ENCODE results near the gene ZNF69.

ZNF69 gene

DNA sequence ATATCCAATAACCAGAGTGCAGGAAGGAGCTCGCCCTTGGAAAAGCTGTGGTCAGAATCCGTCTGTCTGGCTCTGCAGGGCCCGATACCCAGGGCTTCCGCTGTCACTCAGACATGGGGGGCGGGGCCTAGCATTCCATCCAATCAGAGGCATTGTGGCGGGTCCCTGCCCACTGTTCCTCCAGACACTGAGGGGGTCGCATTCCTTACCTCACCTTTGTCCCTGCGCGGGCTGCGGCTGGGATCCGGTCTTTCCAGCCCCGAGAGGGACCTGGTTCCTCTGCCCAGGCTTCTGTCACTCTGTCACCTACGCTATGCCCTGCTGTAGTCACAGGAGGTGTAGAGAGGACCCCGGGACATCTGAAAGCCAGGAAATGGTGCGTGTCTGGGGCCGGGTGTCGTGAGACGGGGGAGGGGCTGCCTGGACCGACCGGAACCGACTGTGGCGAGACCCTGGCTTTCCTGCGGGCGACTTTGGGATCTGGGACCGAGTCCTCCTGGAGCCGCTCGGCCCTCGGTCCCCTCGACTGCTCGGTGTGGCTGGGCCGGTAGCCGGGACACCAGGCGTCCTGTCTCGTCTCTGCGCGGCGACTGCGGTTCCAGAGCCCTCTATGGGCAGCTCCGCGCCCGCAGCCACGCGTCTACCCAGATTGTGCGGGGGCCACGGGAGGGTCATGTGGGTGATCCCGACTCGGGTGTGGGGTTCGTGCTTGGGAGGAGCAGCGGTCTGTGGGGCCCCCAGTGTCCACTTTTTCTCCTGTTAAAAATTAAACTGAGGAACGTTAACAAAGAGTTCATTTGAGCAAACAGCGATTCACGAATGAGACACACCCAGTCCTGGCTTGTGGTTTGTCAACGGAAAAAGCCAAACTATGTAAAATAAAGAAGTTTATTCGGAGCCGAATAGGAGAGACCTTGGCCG, at the start of gene ZNF69:
TSS of gene ZNF69 (plus strand) at position 172 of the 921 bp plus-strand sequence. CDS start at position 314, 142 bp downstream.
- no peak for TF ChIP-seq YY1 (IDR thresholded peaks at IDR 0.05; ENCODE audit: low read depth)
- no peak for TF ChIP-seq TCF12 (IDR thresholded peaks at IDR 0.05; ENCODE audit: low read depth)
- 0 out of 2 replicates have a peak, but pooled peaks have one; percentile 42 for TF ChIP-seq ZBTB7A (IDR thresholded peaks at IDR 0.05; ENCODE audit: low read depth)
- TF ChIP-seq EGR1 (IDR thresholded peaks at IDR 0.05): no peak
- TF ChIP-seq, protein P1, sequence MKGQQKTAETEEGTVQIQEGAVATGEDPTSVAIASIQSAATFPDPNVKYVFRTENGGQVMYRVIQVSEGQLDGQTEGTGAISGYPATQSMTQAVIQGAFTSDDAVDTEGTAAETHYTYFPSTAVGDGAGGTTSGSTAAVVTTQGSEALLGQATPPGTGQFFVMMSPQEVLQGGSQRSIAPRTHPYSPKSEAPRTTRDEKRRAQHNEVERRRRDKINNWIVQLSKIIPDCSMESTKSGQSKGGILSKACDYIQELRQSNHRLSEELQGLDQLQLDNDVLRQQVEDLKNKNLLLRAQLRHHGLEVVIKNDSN (IDR thresholded peaks at IDR 0.05): no peak
- no peak for TF ChIP-seq EP300 (IDR thresholded peaks at IDR 0.05; ENCODE audit: borderline replicate concordance)
- TF ChIP-seq FOXM1 (IDR thresholded peaks at IDR 0.05; ENCODE audit: borderline replicate concordance, low read depth): no peak
- TF ChIP-seq CREB1 (IDR thresholded peaks at IDR 0.05; ENCODE audit: low read depth): no peak
- TF ChIP-seq TAF1 (IDR thresholded peaks at IDR 0.05; ENCODE audit: low read depth): 0 out of 2 replicates have a peak, but pooled peaks have one; percentile 40
- no peak for TF ChIP-seq CEBPB (IDR thresholded peaks at IDR 0.05)
- TF ChIP-seq, protein P2, sequence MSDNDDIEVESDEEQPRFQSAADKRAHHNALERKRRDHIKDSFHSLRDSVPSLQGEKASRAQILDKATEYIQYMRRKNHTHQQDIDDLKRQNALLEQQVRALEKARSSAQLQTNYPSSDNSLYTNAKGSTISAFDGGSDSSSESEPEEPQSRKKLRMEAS (IDR thresholded peaks at IDR 0.05): 0 out of 2 replicates have a peak, but pooled peaks have one; percentile 38
- TF ChIP-seq TEAD4 (IDR thresholded peaks at IDR 0.05): no peak

DNA sequence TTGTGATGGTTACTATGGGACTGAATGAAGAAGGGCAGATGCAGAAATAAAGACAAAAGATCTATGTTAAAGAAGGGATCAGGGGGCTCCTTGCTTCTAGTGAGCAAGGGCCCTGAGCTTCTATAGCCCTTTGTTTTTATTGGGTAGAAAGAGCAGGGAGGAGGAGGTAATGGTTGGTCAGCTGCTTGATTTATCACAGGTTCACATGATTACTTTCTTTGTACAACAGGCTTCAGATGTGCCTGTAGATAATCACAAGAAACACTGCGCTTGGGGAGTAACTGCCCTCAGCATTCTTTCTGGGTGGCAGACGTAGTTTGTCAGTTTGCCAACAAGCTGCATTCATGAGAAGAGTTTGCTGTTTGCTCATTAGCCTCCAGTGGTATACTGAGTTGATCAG, 43.9 kb upstream of the ZNF69 start:
- TF ChIP-seq FOXM1 (IDR thresholded peaks at IDR 0.05; ENCODE audit: borderline replicate concordance, low read depth) (no peak), NFIC (IDR thresholded peaks at IDR 0.05) (no peak), EP300 (IDR thresholded peaks at IDR 0.05; ENCODE audit: borderline replicate concordance) (no peak), YY1 (IDR thresholded peaks at IDR 0.05; ENCODE audit: low read depth) (no peak), CEBPB (IDR thresholded peaks at IDR 0.05) (no peak), CREB1 (IDR thresholded peaks at IDR 0.05; ENCODE audit: low read depth) (no peak), ZBTB7A (IDR thresholded peaks at IDR 0.05; ENCODE audit: low read depth) (no peak), RAD21 (IDR thresholded peaks at IDR 0.05; ENCODE audit: low read depth) (no peak), EGR1 (IDR thresholded peaks at IDR 0.05) (no peak), TCF12 (IDR thresholded peaks at IDR 0.05; ENCODE audit: low read depth) (no peak), TEAD4 (IDR thresholded peaks at IDR 0.05) (no peak)
- TF ChIP-seq, protein P1 (IDR thresholded peaks at IDR 0.05): no peak
- TF ChIP-seq, protein P2 (IDR thresholded peaks at IDR 0.05): no peak
- TF ChIP-seq, protein P3, sequence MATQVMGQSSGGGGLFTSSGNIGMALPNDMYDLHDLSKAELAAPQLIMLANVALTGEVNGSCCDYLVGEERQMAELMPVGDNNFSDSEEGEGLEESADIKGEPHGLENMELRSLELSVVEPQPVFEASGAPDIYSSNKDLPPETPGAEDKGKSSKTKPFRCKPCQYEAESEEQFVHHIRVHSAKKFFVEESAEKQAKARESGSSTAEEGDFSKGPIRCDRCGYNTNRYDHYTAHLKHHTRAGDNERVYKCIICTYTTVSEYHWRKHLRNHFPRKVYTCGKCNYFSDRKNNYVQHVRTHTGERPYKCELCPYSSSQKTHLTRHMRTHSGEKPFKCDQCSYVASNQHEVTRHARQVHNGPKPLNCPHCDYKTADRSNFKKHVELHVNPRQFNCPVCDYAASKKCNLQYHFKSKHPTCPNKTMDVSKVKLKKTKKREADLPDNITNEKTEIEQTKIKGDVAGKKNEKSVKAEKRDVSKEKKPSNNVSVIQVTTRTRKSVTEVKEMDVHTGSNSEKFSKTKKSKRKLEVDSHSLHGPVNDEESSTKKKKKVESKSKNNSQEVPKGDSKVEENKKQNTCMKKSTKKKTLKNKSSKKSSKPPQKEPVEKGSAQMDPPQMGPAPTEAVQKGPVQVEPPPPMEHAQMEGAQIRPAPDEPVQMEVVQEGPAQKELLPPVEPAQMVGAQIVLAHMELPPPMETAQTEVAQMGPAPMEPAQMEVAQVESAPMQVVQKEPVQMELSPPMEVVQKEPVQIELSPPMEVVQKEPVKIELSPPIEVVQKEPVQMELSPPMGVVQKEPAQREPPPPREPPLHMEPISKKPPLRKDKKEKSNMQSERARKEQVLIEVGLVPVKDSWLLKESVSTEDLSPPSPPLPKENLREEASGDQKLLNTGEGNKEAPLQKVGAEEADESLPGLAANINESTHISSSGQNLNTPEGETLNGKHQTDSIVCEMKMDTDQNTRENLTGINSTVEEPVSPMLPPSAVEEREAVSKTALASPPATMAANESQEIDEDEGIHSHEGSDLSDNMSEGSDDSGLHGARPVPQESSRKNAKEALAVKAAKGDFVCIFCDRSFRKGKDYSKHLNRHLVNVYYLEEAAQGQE (IDR thresholded peaks at IDR 0.05; ENCODE audit: low read depth): no peak

DNA sequence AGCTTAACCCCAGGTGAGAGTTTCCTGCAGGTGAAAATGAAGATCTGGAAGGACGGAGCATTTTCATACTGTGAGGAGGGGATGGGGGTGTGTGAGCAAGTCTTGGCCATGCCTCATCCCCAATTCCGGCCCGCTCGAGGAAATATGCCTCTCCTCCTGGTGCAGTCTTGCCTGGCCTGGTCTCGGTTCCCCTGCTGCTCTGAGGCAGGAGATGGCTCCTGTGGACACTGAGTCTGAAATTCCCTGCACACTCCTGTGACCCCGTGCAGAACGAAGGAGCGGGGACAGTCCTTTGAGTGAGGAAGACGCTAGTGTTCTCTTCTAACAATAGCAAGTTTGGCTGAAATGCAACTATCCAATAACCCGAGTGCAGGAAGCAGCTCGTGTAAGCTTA, 39.4 kb upstream of the ZNF69 start:
- TF ChIP-seq, protein P2 (IDR thresholded peaks at IDR 0.05): no peak
- TF ChIP-seq NFIC (IDR thresholded peaks at IDR 0.05) (no peak), ZBTB7A (IDR thresholded peaks at IDR 0.05; ENCODE audit: low read depth) (no peak), TEAD4 (IDR thresholded peaks at IDR 0.05) (no peak), TAF1 (IDR thresholded peaks at IDR 0.05; ENCODE audit: low read depth) (no peak), EP300 (IDR thresholded peaks at IDR 0.05; ENCODE audit: borderline replicate concordance) (no peak), YY1 (IDR thresholded peaks at IDR 0.05; ENCODE audit: low read depth) (no peak), FOXM1 (IDR thresholded peaks at IDR 0.05; ENCODE audit: borderline replicate concordance, low read depth) (no peak), TCF12 (IDR thresholded peaks at IDR 0.05; ENCODE audit: low read depth) (no peak), RAD21 (IDR thresholded peaks at IDR 0.05; ENCODE audit: low read depth) (no peak), EGR1 (IDR thresholded peaks at IDR 0.05) (no peak), CEBPB (IDR thresholded peaks at IDR 0.05) (no peak), CREB1 (IDR thresholded peaks at IDR 0.05; ENCODE audit: low read depth) (no peak)
- TF ChIP-seq, protein P3 (IDR thresholded peaks at IDR 0.05; ENCODE audit: low read depth): no peak
- TF ChIP-seq, protein P1 (IDR thresholded peaks at IDR 0.05): no peak

All from Ishikawa (cell line).